ENCODE data around the gene GALNT1. TPM values are rescaled to one million over a fixed set of nuclear protein-coding genes. Genes with fewer than 3 reads are reported as not detected.

The GALNT1 gene
- total RNA-seq, 1 experiment from 2014 or later: 80.1 TPM

DNA sequence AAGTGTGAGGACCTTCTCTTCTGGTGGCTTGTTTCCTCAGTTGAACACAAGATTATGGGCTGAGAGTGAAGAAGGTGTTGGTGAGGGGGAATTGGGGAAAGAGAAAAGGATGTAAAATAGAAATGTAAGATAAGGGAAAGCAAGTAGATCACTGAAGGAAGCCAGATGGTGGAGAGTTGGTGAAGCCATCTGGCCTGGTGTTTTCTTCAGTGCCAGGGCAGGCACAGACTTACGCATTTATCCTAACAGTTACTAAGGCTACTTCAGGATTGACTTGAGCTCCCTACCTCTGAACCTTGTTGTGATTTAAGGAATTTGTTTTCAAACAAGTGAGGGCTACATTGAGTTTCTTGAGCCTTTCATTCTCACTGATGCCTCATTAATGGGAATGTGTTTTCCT, 113.8 kb downstream of the GALNT1 start (continued):
- TF ChIP-seq, protein P1, sequence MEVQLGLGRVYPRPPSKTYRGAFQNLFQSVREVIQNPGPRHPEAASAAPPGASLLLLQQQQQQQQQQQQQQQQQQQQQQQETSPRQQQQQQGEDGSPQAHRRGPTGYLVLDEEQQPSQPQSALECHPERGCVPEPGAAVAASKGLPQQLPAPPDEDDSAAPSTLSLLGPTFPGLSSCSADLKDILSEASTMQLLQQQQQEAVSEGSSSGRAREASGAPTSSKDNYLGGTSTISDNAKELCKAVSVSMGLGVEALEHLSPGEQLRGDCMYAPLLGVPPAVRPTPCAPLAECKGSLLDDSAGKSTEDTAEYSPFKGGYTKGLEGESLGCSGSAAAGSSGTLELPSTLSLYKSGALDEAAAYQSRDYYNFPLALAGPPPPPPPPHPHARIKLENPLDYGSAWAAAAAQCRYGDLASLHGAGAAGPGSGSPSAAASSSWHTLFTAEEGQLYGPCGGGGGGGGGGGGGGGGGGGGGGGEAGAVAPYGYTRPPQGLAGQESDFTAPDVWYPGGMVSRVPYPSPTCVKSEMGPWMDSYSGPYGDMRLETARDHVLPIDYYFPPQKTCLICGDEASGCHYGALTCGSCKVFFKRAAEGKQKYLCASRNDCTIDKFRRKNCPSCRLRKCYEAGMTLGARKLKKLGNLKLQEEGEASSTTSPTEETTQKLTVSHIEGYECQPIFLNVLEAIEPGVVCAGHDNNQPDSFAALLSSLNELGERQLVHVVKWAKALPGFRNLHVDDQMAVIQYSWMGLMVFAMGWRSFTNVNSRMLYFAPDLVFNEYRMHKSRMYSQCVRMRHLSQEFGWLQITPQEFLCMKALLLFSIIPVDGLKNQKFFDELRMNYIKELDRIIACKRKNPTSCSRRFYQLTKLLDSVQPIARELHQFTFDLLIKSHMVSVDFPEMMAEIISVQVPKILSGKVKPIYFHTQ (CRISPR knock-in tag; IDR thresholded peaks at IDR 0.05): no peak
- TF ChIP-seq, protein P2, sequence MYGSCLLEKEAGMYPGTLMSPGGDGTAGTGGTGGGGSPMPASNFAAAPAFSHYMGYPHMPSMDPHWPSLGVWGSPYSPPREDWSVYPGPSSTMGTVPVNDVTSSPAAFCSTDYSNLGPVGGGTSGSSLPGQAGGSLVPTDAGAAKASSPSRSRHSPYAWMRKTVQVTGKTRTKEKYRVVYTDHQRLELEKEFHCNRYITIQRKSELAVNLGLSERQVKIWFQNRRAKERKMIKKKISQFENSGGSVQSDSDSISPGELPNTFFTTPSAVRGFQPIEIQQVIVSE (CRISPR knock-in tag; IDR thresholded peaks at IDR 0.05; ENCODE audit: borderline replicate concordance): no peak
- TF ChIP-seq RELA (CRISPR knock-in tag; IDR thresholded peaks at IDR 0.05; ENCODE audit: borderline replicate concordance): no peak
- no peak for TF ChIP-seq NFYB (CRISPR knock-in tag; conservative IDR thresholded peaks at IDR 0.05; ENCODE audit: low read depth)
- no peak for TF ChIP-seq ETV6 (CRISPR knock-in tag; IDR thresholded peaks at IDR 0.05)

DNA sequence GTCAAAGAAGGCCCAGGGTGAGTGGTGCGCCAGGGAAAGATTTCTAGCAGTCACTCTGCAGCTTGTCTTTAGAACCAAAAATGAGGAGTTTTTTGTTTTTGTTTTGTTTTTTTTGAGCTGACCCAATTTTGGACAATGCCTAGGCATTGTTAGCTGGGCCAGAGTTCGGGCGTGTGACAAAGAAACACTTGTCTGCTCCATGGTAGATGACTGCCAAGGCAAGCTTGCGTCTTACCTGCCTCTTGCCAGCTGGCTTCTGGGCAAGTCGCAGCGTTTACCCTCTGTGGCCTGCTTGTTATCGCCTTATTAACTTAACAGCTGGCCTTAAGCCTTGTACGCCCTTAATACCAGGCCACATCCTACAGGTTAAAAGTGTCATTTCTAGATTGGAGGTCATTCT, 114.3 kb downstream of the GALNT1 start:
- no peak for ATAC-seq

More for the DNA sequence above, 114.3 kb downstream of the GALNT1 start:
- H3K4me3 Mint-ChIP-seq: no peak overlapping the region
- H3K27me3 Mint-ChIP-seq (ENCODE audit: low read depth): no peaks in the 10 kb centered on the region
- no peaks in the 10 kb centered on the region for H3K9me3 Mint-ChIP-seq
- no peaks in the 10 kb centered on the region for H3K4me1 Mint-ChIP-seq
- ChIA-PET POLR2A (no interaction called here), CTCF (interaction anchor here (2.6 kb wide), 1 partner anchor 254 kb away, joined by 7 read pairs; no protein-coding TSS in a partner anchor)
- DNase-seq (ENCODE audit: low spot score): no peak
- no peak overlapping the region for H3K27ac Mint-ChIP-seq
- no peak for TF ChIP-seq GABPB1 (CRISPR knock-in tag; IDR thresholded peaks at IDR 0.05)
- TF ChIP-seq GTF2I (CRISPR knock-in tag; conservative IDR thresholded peaks at IDR 0.05): no peak
- TF ChIP-seq, protein P3, sequence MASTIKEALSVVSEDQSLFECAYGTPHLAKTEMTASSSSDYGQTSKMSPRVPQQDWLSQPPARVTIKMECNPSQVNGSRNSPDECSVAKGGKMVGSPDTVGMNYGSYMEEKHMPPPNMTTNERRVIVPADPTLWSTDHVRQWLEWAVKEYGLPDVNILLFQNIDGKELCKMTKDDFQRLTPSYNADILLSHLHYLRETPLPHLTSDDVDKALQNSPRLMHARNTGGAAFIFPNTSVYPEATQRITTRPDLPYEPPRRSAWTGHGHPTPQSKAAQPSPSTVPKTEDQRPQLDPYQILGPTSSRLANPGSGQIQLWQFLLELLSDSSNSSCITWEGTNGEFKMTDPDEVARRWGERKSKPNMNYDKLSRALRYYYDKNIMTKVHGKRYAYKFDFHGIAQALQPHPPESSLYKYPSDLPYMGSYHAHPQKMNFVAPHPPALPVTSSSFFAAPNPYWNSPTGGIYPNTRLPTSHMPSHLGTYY (CRISPR knock-in tag; IDR thresholded peaks at IDR 0.05): no peak
- TF ChIP-seq, protein P4, sequence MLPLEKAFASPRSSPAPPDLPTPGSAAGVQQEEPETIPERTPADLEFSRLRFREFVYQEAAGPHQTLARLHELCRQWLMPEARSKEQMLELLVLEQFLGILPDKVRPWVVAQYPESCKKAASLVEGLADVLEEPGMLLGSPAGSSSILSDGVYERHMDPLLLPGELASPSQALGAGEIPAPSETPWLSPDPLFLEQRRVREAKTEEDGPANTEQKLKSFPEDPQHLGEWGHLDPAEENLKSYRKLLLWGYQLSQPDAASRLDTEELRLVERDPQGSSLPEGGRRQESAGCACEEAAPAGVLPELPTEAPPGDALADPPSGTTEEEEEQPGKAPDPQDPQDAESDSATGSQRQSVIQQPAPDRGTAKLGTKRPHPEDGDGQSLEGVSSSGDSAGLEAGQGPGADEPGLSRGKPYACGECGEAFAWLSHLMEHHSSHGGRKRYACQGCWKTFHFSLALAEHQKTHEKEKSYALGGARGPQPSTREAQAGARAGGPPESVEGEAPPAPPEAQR (CRISPR knock-in tag; IDR thresholded peaks at IDR 0.05): no peak
- TF ChIP-seq, protein P5, sequence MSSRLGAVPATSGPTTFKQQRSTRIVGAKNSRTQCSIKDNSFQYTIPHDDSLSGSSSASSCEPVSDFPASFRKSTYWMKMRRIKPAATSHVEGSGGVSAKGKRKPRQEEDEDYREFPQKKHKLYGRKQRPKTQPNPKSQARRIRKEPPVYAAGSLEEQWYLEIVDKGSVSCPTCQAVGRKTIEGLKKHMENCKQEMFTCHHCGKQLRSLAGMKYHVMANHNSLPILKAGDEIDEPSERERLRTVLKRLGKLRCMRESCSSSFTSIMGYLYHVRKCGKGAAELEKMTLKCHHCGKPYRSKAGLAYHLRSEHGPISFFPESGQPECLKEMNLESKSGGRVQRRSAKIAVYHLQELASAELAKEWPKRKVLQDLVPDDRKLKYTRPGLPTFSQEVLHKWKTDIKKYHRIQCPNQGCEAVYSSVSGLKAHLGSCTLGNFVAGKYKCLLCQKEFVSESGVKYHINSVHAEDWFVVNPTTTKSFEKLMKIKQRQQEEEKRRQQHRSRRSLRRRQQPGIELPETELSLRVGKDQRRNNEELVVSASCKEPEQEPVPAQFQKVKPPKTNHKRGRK (CRISPR knock-in tag; IDR thresholded peaks at IDR 0.05; ENCODE audit: borderline replicate concordance): no peak
- TF ChIP-seq, protein P6, sequence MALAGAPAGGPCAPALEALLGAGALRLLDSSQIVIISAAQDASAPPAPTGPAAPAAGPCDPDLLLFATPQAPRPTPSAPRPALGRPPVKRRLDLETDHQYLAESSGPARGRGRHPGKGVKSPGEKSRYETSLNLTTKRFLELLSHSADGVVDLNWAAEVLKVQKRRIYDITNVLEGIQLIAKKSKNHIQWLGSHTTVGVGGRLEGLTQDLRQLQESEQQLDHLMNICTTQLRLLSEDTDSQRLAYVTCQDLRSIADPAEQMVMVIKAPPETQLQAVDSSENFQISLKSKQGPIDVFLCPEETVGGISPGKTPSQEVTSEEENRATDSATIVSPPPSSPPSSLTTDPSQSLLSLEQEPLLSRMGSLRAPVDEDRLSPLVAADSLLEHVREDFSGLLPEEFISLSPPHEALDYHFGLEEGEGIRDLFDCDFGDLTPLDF (CRISPR knock-in tag; IDR thresholded peaks at IDR 0.05): no peak
- TF ChIP-seq, protein P7, sequence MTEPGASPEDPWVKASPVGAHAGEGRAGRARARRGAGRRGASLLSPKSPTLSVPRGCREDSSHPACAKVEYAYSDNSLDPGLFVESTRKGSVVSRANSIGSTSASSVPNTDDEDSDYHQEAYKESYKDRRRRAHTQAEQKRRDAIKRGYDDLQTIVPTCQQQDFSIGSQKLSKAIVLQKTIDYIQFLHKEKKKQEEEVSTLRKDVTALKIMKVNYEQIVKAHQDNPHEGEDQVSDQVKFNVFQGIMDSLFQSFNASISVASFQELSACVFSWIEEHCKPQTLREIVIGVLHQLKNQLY (CRISPR knock-in tag; IDR thresholded peaks at IDR 0.05): no peak
- TF ChIP-seq ZNF416 (CRISPR knock-in tag; IDR thresholded peaks at IDR 0.05): no peak
- no peak for TF ChIP-seq NFATC4 (CRISPR knock-in tag; IDR thresholded peaks at IDR 0.05)
- no peak for TF ChIP-seq NR1H2 (CRISPR knock-in tag; IDR thresholded peaks at IDR 0.05)
- TF ChIP-seq JUN (CRISPR knock-in tag; IDR thresholded peaks at IDR 0.05): no peak
- TF ChIP-seq TP53 (CRISPR knock-in tag; IDR thresholded peaks at IDR 0.05): no peak
- no peak for TF ChIP-seq ZNF121 (CRISPR knock-in tag; IDR thresholded peaks at IDR 0.05)
- TF ChIP-seq ZNF219 (CRISPR knock-in tag; IDR thresholded peaks at IDR 0.05; ENCODE audit: borderline replicate concordance): no peak
- TF ChIP-seq MXD4 (CRISPR knock-in tag; IDR thresholded peaks at IDR 0.05; ENCODE audit: borderline replicate concordance): no peak
- TF ChIP-seq, protein P8, sequence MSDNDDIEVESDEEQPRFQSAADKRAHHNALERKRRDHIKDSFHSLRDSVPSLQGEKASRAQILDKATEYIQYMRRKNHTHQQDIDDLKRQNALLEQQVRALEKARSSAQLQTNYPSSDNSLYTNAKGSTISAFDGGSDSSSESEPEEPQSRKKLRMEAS (CRISPR knock-in tag; IDR thresholded peaks at IDR 0.05): no peak
- TF ChIP-seq PRRX2 (CRISPR knock-in tag; IDR thresholded peaks at IDR 0.05): no peak
- TF ChIP-seq, protein P9, sequence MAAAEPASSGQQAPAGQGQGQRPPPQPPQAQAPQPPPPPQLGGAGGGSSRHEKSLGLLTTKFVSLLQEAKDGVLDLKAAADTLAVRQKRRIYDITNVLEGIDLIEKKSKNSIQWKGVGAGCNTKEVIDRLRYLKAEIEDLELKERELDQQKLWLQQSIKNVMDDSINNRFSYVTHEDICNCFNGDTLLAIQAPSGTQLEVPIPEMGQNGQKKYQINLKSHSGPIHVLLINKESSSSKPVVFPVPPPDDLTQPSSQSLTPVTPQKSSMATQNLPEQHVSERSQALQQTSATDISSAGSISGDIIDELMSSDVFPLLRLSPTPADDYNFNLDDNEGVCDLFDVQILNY (CRISPR knock-in tag; IDR thresholded peaks at IDR 0.05): no peak
- TF ChIP-seq, protein P10, sequence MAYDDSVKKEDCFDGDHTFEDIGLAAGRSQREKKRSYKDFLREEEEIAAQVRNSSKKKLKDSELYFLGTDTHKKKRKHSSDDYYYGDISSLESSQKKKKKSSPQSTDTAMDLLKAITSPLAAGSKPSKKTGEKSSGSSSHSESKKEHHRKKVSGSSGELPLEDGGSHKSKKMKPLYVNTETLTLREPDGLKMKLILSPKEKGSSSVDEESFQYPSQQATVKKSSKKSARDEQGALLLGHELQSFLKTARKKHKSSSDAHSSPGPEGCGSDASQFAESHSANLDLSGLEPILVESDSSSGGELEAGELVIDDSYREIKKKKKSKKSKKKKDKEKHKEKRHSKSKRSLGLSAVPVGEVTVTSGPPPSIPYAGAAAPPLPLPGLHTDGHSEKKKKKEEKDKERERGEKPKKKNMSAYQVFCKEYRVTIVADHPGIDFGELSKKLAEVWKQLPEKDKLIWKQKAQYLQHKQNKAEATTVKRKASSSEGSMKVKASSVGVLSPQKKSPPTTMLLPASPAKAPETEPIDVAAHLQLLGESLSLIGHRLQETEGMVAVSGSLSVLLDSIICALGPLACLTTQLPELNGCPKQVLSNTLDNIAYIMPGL (CRISPR knock-in tag; IDR thresholded peaks at IDR 0.05): no peak
- H3K36me3 Mint-ChIP-seq: 0 out of 2 replicates have a peak, but pooled peaks cover 3% of the 10 kb centered on the region

Measured in WTC11 (cell line).